ENCODE data around the gene SPC24. TPM values are rescaled to one million over a fixed set of nuclear protein-coding genes. Genes with fewer than 3 reads are reported as not detected.
A peak's percentile ranks its signal among the peaks of the same experiment; 100 is the strongest.

Gene SPC24
- total RNA-seq, 1 experiment from 2014 or later = 16.4 TPM

GRCh38 chr19:11191934-11192333 lies 36.4 kb upstream of the SPC24 start:
- no TSS peak for BruUV-seq (replicated peaks)
- no peaks in the 10 kb centered on the region for H3K9me3 Mint-ChIP-seq (ENCODE audit: unreplicated experiment)
- ChIA-PET POLR2A (interaction anchor here (0.9 to 1.2 kb wide), 4 partner anchors 23 to 103 kb away, joined by 3 read pairs; partner anchors contain the start of genes LDLR and SPC24), CTCF (interaction anchor here (0.7 to 1.0 kb wide), 2 partner anchors 13 to 18 kb away, joined by 3 to 9 read pairs; no protein-coding TSS in a partner anchor)
- DNase-seq (ENCODE audit: unreplicated experiment) = no peak
- H3K27me3 Mint-ChIP-seq (ENCODE audit: insufficient read depth, unreplicated experiment) = no peaks in the 10 kb centered on the region
- TF ChIP-seq CTCF (IDR thresholded peaks at IDR 0.05; ENCODE audit: unreplicated experiment) = no peak
- H3K4me1 Mint-ChIP-seq (ENCODE audit: insufficient read depth, unreplicated experiment) = peaks cover 17% of the 10 kb centered on the region
- no peak overlapping the region for H3K4me3 Mint-ChIP-seq (ENCODE audit: unreplicated experiment)
- no peak overlapping the region for H3K27ac Mint-ChIP-seq (ENCODE audit: low read depth, unreplicated experiment)
- peaks cover 55% of the 10 kb centered on the region for H3K36me3 Mint-ChIP-seq (ENCODE audit: insufficient read depth, unreplicated experiment)
- intact Hi-C loops (cut with micrococcal nuclease) = no loop called here

- intact Hi-C loops (cut with micrococcal nuclease) = no loop called here
- no peaks in the 10 kb centered on the region for H3K27me3 Mint-ChIP-seq (ENCODE audit: insufficient read depth, unreplicated experiment)
- peaks cover 61% of the 10 kb centered on the region for H3K36me3 Mint-ChIP-seq (ENCODE audit: insufficient read depth, unreplicated experiment)
- H3K9me3 Mint-ChIP-seq (ENCODE audit: unreplicated experiment) = no peaks in the 10 kb centered on the region
- TF ChIP-seq CTCF (IDR thresholded peaks at IDR 0.05; ENCODE audit: unreplicated experiment) = no peak
- no peak overlapping the region for H3K27ac Mint-ChIP-seq (ENCODE audit: low read depth, unreplicated experiment)
- POLR2A ChIA-PET = interaction anchor here (0.7 to 3.4 kb wide), 5 partner anchors 23 to 53 kb away, joined by 3 to 16 read pairs (median 3); no protein-coding TSS in a partner anchor
- CTCF ChIA-PET = interaction anchor here (0.6 to 2.1 kb wide), 3 partner anchors 13 to 292 kb away, joined by 6 to 14 read pairs (median 9); no protein-coding TSS in a partner anchor
- no peak overlapping the region for H3K4me3 Mint-ChIP-seq (ENCODE audit: unreplicated experiment)
- DNase-seq (ENCODE audit: unreplicated experiment) = peak; percentile 54
- no TSS peak for BruUV-seq (replicated peaks)
- peaks cover 13% of the 10 kb centered on the region for H3K4me1 Mint-ChIP-seq (ENCODE audit: insufficient read depth, unreplicated experiment)
These were observed 35.7 kb upstream of the SPC24 start for GRCh38 chr19:11191273-11191755.

- CTCF ChIA-PET = interaction anchor here (0.6 to 2.1 kb wide), 4 partner anchors 51 to 154 kb away, joined by 3 to 14 read pairs (median 4); partner anchors contain the start of gene DOCK6
- peaks cover 70% of the 10 kb centered on the region for H3K36me3 Mint-ChIP-seq (ENCODE audit: insufficient read depth, unreplicated experiment)
- peak overlapping the region; percentile 7 for H3K4me3 Mint-ChIP-seq (ENCODE audit: unreplicated experiment)
- no peaks in the 10 kb centered on the region for H3K27me3 Mint-ChIP-seq (ENCODE audit: insufficient read depth, unreplicated experiment)
- peaks cover 8% of the 10 kb centered on the region for H3K4me1 Mint-ChIP-seq (ENCODE audit: insufficient read depth, unreplicated experiment)
- no peak for TF ChIP-seq CTCF (IDR thresholded peaks at IDR 0.05; ENCODE audit: unreplicated experiment)
- no TSS peak for BruUV-seq (replicated peaks)
- DNase-seq (ENCODE audit: unreplicated experiment) = no peak
- POLR2A ChIA-PET = interaction anchor here (0.7 to 3.4 kb wide), 7 partner anchors 8 to 52 kb away, joined by 3 to 16 read pairs (median 7); partner anchors contain the start of gene SPC24
- peak overlapping the region; percentile 20 for H3K27ac Mint-ChIP-seq (ENCODE audit: low read depth, unreplicated experiment)
- H3K9me3 Mint-ChIP-seq (ENCODE audit: unreplicated experiment) = no peaks in the 10 kb centered on the region
- intact Hi-C loops (cut with micrococcal nuclease) = no loop called here
These were observed 34.9 kb upstream of the SPC24 start for GRCh38 chr19:11190501-11190900.

GRCh38 chr19:11187441-11187840 lies 31.9 kb upstream of the SPC24 start:
- BruUV-seq (replicated peaks) = no TSS peak
- Mint-ChIP-seq H3K27ac (ENCODE audit: low read depth, unreplicated experiment) (peak overlapping the region; percentile 49), H3K9me3 (ENCODE audit: unreplicated experiment) (no peaks in the 10 kb centered on the region), H3K4me1 (ENCODE audit: insufficient read depth, unreplicated experiment) (peaks cover 6% of the 10 kb centered on the region), H3K27me3 (ENCODE audit: insufficient read depth, unreplicated experiment) (no peaks in the 10 kb centered on the region), H3K36me3 (ENCODE audit: insufficient read depth, unreplicated experiment) (peaks cover 88% of the 10 kb centered on the region), H3K4me3 (ENCODE audit: unreplicated experiment) (no peak overlapping the region)
- no peak for TF ChIP-seq CTCF (IDR thresholded peaks at IDR 0.05; ENCODE audit: unreplicated experiment)
- intact Hi-C loops (cut with micrococcal nuclease) = no loop called here
- CTCF ChIA-PET = interaction anchor here (0.6 to 2.8 kb wide), 3 partner anchors 9 to 19 kb away, joined by 4 to 10 read pairs (median 4); no protein-coding TSS in a partner anchor
- no peak for DNase-seq (ENCODE audit: unreplicated experiment)
- POLR2A ChIA-PET = no interaction called here

Measured in MCF 10A (cell line).